ENCODE results near the gene FOXB2.

DNA sequence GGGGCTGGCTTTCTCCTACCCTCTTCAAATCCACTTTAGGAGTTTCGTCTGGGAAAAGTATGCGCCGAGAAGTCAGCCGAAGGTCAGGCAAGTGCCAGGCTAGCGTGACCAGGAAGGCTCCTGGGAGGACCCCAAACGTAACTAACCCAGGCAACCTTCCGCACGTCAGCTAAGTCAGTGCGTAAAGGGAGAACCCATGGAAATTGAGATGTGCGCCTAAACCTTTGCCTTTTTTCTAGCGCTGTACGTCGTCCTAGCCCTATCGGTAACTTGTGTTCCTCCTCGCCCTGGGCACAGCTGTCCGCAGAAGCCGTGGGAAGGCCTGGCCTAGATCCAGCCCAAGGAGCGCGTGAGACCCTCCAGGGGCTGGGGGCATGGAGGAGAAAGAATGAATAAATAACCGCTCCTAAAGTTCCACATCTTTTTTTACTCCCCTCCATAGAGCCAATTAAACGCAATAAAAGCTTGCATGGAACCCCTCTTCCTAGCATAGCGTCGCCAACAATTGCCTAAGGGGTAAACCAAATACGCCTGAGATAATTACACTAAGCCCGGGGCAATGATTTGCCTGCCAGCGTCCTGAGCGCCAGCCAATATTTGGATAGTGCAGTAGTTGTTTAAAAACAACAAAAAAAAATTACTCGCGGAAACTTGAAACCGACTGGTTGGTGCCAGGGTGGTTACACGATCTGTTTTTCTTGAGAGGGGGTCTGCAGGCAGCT is 4.0 kb upstream of the FOXB2 start:
- TF ChIP-seq, protein P1, sequence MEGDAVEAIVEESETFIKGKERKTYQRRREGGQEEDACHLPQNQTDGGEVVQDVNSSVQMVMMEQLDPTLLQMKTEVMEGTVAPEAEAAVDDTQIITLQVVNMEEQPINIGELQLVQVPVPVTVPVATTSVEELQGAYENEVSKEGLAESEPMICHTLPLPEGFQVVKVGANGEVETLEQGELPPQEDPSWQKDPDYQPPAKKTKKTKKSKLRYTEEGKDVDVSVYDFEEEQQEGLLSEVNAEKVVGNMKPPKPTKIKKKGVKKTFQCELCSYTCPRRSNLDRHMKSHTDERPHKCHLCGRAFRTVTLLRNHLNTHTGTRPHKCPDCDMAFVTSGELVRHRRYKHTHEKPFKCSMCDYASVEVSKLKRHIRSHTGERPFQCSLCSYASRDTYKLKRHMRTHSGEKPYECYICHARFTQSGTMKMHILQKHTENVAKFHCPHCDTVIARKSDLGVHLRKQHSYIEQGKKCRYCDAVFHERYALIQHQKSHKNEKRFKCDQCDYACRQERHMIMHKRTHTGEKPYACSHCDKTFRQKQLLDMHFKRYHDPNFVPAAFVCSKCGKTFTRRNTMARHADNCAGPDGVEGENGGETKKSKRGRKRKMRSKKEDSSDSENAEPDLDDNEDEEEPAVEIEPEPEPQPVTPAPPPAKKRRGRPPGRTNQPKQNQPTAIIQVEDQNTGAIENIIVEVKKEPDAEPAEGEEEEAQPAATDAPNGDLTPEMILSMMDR (IDR thresholded peaks at IDR 0.05), result no peak
- no peak for TF ChIP-seq EZH2phosphoT487 (IDR thresholded peaks at IDR 0.05)
